Measurements from ENCODE around the gene CRHR1.
"Not testable (repeated sequence)": the region's sequence is repeated elsewhere in the genome, so short reads cannot be mapped to it uniquely, and the experiment has no call there.

Gene CRHR1

GRCh38 chr17:45862127-45862526 is 78.0 kb downstream of the CRHR1 start:
- DNase-seq (ENCODE audit: low read depth in 2 of 2, low spot score in 1 of 2), result not testable (repeated sequence)

DNA sequence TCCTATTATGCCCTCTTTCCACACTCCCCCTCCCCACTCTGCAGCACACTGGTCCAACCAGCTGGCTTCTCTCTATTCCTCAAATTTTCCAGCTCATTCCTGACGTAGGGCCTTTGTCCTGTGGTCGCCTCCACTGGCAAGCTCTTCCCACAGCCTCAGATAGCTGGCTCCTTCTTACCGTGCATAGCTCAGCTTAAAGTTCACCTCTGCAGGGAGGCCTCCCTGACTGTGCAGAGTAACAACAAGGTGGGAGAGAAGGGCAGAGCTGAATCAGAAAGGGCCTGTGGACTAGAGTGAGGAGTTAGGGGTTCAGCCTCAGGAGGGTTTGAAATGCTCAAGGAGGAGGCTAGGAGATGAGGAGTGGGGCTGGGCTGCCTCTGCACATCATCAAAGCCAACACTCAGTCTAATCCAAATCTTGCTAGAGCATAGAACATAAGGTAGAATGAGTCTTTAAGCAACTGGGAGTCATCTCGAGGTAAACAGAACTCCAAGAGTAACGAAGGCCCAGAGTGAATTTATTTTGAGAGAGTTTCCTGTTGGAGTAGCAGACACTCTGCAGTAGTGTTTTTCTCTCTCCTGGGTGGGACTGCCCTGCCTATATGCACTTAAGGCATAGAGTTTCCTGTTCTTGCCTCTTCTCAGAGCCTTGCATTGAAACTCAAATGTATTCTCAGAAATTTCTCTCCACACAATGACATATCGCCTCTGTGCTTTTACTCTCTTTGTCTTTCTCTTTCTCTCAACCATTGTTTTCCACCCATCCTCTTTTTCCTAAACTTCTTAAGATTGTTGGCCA is 79.9 kb downstream of the CRHR1 start:
- no peak for DNase-seq (ENCODE audit: low read depth in 2 of 2, low spot score in 1 of 2)

DNA sequence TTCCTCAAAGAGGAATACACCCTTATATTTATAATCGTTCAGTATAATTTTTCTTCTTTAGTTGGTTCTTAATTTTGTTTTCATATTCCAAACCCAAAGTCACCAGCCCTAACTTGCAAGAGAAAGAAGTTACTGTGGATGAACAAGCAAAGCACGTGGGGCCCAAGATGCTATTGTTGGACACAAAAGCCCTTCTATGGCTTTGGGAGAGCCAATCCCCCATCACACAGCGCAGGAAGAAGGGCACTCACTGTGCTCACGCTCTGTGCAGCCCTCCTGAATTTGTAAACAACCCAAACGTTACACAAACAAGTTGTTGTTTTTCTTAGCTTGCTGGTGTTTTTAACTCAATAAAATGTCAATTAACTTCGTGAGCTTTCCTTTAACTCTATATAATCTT is 83.1 kb downstream of the CRHR1 start:
- no peak for DNase-seq (ENCODE audit: low read depth in 2 of 2, low spot score in 1 of 2)

- no peak for DNase-seq (ENCODE audit: low read depth in 2 of 2, low spot score in 1 of 2)
These were observed 83.6 kb downstream of the CRHR1 start for GRCh38 chr17:45867702-45868101.

GRCh38 chr17:45868276-45868675 is 84.2 kb downstream of the CRHR1 start:
- no peak for DNase-seq (ENCODE audit: low read depth in 2 of 2, low spot score in 1 of 2)

- no peak for DNase-seq (ENCODE audit: low read depth in 2 of 2, low spot score in 1 of 2)
These were observed 85.7 kb downstream of the CRHR1 start for GRCh38 chr17:45869676-45870341.

GRCh38 chr17:45870342-45870974 is 86.3 kb downstream of the CRHR1 start:
- DNase-seq (ENCODE audit: low read depth in 2 of 2, low spot score in 1 of 2), result no peak

- DNase-seq (ENCODE audit: low read depth in 2 of 2, low spot score in 1 of 2), result no peak
These were observed 87.6 kb downstream of the CRHR1 start for GRCh38 chr17:45871718-45872117.

- no peak for DNase-seq (ENCODE audit: low read depth in 2 of 2, low spot score in 1 of 2)
These were observed 89.6 kb downstream of the CRHR1 start for GRCh38 chr17:45873728-45874127.

DNA sequence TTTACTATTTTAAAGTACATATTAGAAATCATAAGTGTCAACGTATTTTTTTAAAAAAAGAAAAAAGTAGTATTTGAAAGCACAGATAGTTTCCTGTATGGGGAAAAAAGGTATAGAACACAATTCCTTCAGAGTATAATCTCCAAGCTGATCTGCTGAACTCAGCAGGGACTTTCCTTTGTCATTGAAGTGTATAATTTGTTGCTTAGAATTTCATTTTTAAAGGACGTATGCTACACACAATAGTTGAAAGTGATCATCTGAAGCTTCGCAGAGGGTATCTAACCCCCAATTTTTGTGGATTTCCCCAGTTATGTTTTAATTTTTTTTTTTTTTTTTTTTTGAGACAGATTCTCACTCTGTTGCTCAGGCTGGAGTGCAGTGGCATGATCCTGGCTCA is 90.0 kb downstream of the CRHR1 start:
- DNase-seq (ENCODE audit: low read depth in 2 of 2, low spot score in 1 of 2), result no peak

- no peak for DNase-seq (ENCODE audit: low read depth in 2 of 2, low spot score in 1 of 2)
These were observed 92.4 kb downstream of the CRHR1 start for GRCh38 chr17:45876539-45876938.

GRCh38 chr17:45877467-45877866 is 93.3 kb downstream of the CRHR1 start:
- no peak for DNase-seq (ENCODE audit: low read depth in 2 of 2, low spot score in 1 of 2)

GRCh38 chr17:45883063-45883462 is 98.9 kb downstream of the CRHR1 start:
- no peak for DNase-seq (ENCODE audit: low read depth in 2 of 2, low spot score in 1 of 2)

All from stimulated activated CD8-positive, alpha-beta memory T cell treated with anti-CD3 and anti-CD28 coated beads, Interleukin-4, amount 100 ng/mL, for 1 hour (primary cell).